GM19468 (cell line): Measurements from ENCODE around the gene SPRYD3.
"Not testable (repeated sequence)": the region's sequence is repeated elsewhere in the genome, so short reads cannot be mapped to it uniquely, and the experiment has no call there.

Experiments used
- ATAC-seq: cut with Tn5 transposase; IDR thresholded peaks from one replicate; pipeline ENCODE4 v1.9.1; 2021; ENCODE audit warnings: mild to moderate bottlenecking, moderate library complexity, moderate number of reproducible peaks; ENCODE audit not compliant: unreplicated experiment; ENCODE audit errors: extremely low read depth

The SPRYD3 gene

DNA sequence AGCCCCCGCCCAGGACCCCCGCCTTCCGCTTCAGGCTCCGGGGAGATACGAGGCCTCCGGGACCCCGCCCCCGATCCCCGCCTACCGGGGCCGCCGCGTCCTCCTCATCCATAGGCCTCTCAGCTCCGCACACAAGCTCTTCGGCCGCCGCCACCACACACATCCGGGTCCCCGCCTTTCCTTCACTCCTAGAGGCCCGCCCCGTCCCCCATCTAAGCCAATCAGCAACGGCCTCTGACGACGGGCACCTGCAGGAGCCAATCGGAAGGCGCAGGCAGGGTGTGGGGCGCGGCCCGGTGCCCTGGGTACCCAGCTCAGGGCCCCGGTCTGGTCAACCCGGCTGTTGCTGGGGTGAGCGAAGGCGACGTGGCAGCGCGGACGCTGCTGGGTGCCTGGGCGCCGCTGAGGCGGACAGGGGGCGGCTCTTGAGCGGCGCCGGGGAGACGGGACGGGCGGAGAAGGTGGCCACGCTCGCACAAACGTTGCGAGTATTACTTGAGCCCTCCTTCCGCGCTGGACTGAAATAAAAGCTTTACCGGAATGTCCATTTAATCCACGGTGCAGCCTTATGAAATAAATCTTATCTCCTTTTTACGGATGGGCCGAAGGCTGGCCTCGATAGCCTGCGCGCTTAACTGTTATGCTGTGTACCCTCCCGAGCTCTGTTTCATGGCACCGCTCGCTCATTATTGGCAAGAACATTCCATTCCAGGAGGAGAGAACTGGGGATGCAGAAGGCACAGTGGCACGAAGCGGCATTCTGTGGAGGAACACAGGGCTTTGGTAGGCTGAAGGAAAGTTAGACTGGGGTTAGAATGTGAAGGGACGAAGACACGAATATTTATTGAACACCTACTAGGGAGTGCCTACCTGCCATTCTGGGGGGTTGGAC, at the start of gene SPRYD3:
Gene SPRYD3, minus strand, starts transcription at position 165 of the 892 bp plus-strand sequence. Its CDS starts 57 bp downstream, at position 108.
- peak; percentile 90 for ATAC-seq

DNA sequence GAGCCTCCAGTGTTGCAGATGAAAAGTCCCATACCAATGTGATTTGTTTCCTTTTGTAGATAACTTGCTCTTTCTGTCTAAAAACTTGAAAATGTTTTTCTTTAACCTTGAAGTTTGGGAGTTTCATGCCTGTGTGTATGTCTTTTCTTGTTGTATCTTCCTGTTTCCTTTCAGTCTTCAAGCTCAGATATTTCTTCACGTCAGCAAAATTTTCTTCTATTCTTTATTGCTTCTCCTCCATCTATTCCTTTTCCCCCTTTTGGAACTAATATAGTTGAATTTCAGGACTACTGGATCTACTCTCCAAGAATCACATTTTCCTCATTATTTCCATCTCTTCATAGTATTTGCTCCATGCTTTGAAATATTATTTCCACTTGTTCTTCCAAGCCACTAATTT, 48.0 kb upstream of the SPRYD3 start:
- no peak for ATAC-seq

DNA sequence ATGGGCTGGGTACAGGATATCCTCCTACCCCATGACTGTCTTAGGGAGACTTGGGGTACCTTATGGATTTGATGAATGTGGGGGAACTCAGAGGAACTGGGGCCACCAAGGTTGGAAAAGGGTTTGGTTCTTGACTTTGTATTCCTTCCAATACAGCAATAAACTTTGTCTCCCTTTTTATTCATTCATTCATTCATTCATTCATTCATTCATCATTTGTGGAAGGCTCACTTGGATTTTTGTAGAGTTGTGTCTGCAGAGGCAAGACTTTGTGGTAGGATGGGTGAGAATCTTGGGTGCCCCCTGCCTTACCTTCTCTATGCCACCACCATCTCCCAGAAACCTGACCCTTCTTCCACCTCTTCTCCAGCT, 45.1 kb upstream of the SPRYD3 start:
- no peak for ATAC-seq

- ATAC-seq = no peak
Measured at GRCh38 chr12:53123578-53124351, 44.6 kb upstream of the SPRYD3 start.

DNA sequence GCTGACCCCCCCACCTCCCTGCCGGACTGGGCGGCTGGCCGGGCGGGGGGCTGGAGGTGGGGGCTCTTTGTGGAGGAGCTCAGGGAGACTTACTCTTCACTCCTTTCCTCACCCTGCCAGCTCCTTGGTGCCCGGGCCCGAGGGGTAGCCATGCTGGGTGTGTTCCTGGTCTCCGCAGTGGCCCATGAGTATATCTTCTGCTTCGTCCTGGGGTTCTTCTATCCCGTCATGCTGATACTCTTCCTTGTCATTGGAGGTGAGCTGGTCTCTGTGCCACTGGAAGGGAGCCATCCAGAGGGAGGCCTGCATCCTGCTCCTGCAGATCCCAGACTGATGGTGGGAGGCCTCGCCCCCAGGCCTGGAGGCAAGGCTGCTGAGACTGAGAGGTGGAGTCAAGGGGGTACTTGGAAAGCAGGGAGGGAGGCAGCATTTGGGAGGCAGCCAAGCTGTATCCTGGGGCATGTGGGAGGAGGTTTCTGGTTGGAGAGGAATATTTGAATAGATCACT, 43.8 kb upstream of the SPRYD3 start:
- ATAC-seq = no peak

DNA sequence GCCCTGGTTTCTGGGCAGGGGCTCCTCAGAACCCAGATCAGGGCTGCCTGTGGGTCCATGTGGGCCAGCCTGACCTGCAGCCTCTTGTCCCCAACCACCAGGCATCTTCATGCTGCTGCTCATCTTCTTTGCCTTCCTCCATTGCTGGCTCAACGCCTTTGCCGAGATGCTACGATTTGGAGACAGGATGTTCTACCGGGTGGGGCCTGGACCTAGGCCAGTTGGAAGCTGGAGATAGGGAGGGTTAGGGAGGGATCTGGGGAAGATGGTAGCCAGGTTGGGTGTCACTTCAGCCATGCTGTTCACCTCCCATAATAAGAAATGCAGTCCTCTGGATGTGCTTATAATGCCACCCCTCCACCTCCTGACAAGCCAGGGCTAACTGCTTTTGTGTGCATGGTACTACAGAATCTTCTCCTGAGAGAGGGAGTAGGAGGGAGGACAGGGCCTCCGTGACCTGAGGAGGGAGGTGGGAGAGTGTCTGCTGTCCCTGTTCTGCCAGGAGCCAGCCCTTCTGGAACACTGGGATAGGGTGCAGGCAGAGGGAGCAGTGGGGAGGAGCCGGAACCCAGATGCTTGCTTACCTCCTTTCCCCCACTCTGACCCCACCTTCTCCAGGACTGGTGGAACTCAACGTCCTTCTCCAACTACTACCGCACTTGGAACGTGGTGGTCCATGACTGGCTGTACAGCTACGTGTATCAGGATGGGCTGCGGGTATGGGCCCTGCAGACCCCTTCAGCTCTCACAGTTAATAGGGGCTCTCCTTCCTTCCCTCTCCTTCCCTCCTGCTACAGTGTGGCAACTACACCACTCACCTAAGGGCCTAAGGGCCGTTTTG, 41.7 kb upstream of the SPRYD3 start:
- ATAC-seq = no peak

DNA sequence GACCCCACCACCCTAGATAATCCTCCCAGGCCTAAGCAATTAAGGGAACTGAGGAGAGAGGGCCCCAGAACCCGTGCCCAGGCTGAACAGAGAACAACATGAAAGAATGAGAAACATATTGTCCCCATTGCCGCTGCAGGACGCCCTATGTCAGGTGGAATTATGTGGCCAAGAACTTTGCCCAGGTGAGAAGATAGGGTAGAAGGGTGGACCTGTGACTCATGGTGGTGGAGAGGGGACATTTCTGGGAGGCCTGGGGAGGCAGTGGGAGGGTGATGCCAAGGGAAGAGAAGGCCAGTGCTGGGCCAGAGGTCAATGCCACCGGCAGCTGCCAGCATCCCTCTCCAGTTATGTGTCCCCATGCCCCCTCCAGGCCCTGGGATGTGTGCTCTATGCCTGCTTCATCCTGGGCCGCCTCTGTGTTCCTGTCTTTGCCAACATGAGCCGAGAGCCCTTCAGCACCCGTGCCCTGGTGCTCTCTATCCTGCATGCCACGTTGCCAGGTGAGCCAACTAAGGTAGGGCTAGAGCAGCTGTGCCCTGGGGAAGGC, 39.6 kb upstream of the SPRYD3 start:
- ATAC-seq = no peak

- no peak for ATAC-seq
Measured at GRCh38 chr12:53115891-53116648, 36.9 kb upstream of the SPRYD3 start.

- ATAC-seq = no peak
Measured at GRCh38 chr12:53115112-53115890, 36.1 kb upstream of the SPRYD3 start.

DNA sequence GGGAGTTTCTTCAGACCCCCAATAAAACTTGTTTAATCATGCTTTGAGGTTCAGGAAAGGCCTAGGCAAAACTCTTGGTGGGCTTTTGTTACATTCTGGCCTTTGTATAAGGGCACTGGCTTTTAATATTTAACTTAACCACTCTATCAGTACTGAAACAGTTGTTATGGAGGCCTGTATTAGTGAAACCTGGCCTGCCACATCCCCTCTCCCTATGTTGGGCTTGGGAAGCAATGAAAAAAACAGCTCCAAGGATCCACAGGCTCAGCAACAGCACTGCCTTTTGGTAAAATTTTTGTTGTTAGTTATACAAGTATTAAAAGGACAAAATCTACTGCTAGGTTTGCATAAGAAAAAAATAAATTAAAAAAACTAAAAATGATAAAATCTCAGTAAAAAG, 34.8 kb upstream of the SPRYD3 start:
- ATAC-seq = no peak

DNA sequence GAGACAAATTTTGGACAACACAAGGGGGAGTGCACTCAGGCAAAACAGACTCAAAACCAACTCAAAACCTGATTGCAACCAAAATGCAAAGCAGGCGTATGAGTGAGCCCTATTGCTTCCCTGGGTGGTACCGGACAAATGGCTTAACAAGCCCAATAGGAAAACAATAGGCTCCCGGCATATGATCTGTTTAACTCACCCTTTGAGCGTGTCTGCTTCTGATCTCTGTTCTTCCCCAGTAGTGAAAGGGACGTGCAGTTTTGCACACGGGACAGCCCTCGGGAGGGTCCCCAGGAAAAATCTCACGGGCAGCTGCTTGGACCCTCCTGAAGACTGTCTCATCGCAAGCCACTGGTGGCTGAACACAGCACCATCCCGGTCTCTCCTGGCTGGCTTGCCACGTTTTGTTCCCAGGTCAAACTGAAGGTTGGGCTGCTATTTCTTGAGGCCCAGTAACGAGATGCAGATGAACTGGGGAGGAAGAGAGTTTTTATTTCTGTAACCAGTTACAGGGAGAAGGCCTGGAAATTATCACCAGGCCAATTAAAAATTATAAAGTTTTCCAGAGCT, 34.0 kb upstream of the SPRYD3 start:
- ATAC-seq = no peak

GRCh38 chr12:53112431-53112830, 33.2 kb upstream of the SPRYD3 start:
- ATAC-seq = not testable (repeated sequence)

DNA sequence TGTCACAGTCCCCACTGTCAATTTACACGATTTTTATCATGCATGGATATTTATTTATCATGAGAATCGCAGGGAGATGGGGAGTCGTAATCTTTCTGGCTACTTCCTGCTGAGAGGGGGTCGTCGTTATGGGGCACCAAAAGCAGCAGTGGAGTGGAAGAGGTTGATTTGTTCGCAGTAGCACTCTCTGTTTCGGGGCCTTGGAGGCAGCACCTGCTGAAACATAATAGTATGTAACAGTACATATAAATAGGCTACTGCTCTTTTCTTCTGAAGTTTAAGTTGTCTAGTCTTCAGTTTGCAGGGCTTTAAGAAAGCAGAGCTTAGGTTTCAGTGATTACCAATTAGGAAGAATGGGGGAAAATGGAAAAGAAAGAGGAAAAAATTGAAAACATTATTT, 27.9 kb upstream of the SPRYD3 start:
- no peak for ATAC-seq

- ATAC-seq = no peak
Measured at GRCh38 chr12:53105712-53106439, 26.7 kb upstream of the SPRYD3 start.

GRCh38 chr12:53105256-53105655, 26.1 kb upstream of the SPRYD3 start:
- ATAC-seq = no peak

DNA sequence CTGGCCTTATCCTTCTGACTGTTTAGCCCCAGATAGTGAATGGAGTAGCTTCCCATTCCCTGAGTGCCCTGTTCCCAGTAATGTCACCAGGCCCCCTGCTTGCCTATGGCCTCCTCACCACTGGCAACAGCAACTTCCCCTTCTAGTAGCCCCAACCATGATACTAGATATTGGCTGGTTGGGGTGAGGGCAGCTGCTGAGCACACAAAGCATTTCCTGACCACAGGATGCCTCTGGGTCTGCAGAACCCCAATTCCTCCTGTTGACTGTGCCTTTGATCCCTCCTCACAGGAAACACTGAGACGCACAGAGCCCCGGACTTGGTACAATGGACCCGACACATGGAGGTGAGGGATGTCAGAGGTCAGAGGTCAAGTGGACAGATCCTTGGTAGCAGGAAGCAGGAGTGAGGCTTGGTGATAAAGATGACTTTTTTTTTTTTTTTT, 24.7 kb upstream of the SPRYD3 start:
- no peak for ATAC-seq
